ENCODE data around the gene RUFY1. TPM values are rescaled to one million over a fixed set of nuclear protein-coding genes. Genes with fewer than 3 reads are reported as not detected.

The RUFY1 gene
- total RNA-seq, 1 experiment from 2014 or later: 45.7 TPM

DNA sequence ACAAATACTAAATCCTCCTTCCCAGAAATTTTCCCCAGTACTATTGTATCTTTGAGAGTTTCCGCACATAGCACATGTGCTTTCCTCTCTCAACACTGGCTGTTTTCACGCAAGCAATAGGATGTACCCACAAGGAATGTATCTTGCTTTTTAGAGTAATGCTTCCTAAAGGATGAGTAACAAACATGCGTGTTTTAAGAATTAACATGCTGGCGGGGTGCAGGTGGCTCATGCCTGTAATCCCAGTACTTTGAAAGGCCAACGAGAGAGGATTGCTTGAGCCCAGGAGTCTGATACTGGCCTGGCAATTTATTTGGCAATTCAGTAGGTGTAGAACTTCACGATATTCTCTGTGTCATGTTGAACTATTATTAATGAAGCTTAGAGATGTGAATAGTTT lies 4.6 kb downstream of the RUFY1 start:
- H3K36me3 Mint-ChIP-seq (ENCODE audit: insufficient read depth in 1 of 3, low read depth in 3 of 3): peaks cover 3 to 24% (median 18%) of the 10 kb centered on the region in 3 experiments; a peak in 5 of 7 replicates
- Histone ChIP-seq H2BK15ac (ENCODE audit: low read depth, low read length) (no peak overlapping the region), H3K79me2 (ENCODE audit: insufficient read depth, low read length) (peaks cover 9% of the 10 kb centered on the region), H2AFZ (ENCODE audit: low read length) (no peak overlapping the region), H3K23ac (ENCODE audit: insufficient read length, low read depth, low read length) (no peak overlapping the region), H3K27ac (ENCODE audit: insufficient read length, low read depth, low read length) (no peak overlapping the region), H4K91ac (ENCODE audit: insufficient read length, low read depth, low read length) (no peak overlapping the region), H2AK5ac (ENCODE audit: insufficient read length, low read length) (no peak overlapping the region), H3K9me3 (ENCODE audit: control insufficient read depth, low read depth, low read length) (no peaks in the 10 kb centered on the region), H3K14ac (ENCODE audit: insufficient read depth, low read length) (no peak overlapping the region), H4K5ac (ENCODE audit: insufficient read length, low read depth, low read length) (no peak overlapping the region), H3T11ph (ENCODE audit: low read length) (no peak overlapping the region), H3K4me1 (ENCODE audit: insufficient read depth, low read length) (no peaks in the 10 kb centered on the region; the same call in 1 of the 2 replicates), H3K23me2 (ENCODE audit: insufficient read length, low read depth, low read length, poor library complexity, severe bottlenecking) (peaks cover 17% of the 10 kb centered on the region), H3K4me2 (ENCODE audit: insufficient read depth, insufficient read length, low read length) (no peak overlapping the region), H2BK5ac (ENCODE audit: insufficient read length, low read length) (no peak overlapping the region), H4K8ac (replicated peaks; ENCODE audit: insufficient read length, low read depth, low read length) (no peak overlapping the region), H3K18ac (ENCODE audit: insufficient read length, low read depth, low read length) (no peak overlapping the region), H3K4ac (ENCODE audit: low read depth, low read length) (no peak overlapping the region), H2BK120ac (ENCODE audit: low read depth, low read length, poor library complexity, severe bottlenecking) (no peak overlapping the region), H4K20me1 (ENCODE audit: control insufficient read depth, insufficient read depth, insufficient read length) (no peaks in the 10 kb centered on the region), H3K9ac (ENCODE audit: extremely low read depth, insufficient read length, low read length) (no peak overlapping the region), H3K27me3 (ENCODE audit: insufficient read depth, low read length) (no peaks in the 10 kb centered on the region), H2BK20ac (ENCODE audit: low read depth, low read length, poor library complexity, severe bottlenecking) (no peak overlapping the region), H2BK12ac (ENCODE audit: insufficient read length, low read depth, low read length) (no peak overlapping the region), H3K56ac (ENCODE audit: insufficient read length, low read depth, low read length) (no peak overlapping the region), H3K79me1 (ENCODE audit: insufficient read depth, low read depth, low read length, poor library complexity, severe bottlenecking) (peaks cover 13% of the 10 kb centered on the region)
- peaks cover 0 to 2% of the 10 kb centered on the region in 2 experiments; a peak in 1 of 5 replicates for H3K9me3 Mint-ChIP-seq
- no peaks in the 10 kb centered on the region for H3K27me3 Mint-ChIP-seq (ENCODE audit: low read depth)
- DNase-seq: no peak
- H3K4me1 Mint-ChIP-seq: peaks cover 32 to 34% of the 10 kb centered on the region in 2 experiments
- TF ChIP-seq, protein P1, sequence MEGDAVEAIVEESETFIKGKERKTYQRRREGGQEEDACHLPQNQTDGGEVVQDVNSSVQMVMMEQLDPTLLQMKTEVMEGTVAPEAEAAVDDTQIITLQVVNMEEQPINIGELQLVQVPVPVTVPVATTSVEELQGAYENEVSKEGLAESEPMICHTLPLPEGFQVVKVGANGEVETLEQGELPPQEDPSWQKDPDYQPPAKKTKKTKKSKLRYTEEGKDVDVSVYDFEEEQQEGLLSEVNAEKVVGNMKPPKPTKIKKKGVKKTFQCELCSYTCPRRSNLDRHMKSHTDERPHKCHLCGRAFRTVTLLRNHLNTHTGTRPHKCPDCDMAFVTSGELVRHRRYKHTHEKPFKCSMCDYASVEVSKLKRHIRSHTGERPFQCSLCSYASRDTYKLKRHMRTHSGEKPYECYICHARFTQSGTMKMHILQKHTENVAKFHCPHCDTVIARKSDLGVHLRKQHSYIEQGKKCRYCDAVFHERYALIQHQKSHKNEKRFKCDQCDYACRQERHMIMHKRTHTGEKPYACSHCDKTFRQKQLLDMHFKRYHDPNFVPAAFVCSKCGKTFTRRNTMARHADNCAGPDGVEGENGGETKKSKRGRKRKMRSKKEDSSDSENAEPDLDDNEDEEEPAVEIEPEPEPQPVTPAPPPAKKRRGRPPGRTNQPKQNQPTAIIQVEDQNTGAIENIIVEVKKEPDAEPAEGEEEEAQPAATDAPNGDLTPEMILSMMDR (conservative IDR thresholded peaks at IDR 0.05): no peak
- peak overlapping the region in 2 of 3 experiments; percentile 56 to 72; a peak in 3 of 7 replicates for H3K27ac Mint-ChIP-seq
- whole genome bisulfite sequencing (ENCODE audit: extremely low coverage, insufficient read length, low lambda C conversion rate): no CpG with 5 or more reads among the region's 6 CpGs
- H3K4me3 Mint-ChIP-seq: no peak overlapping the region

Measured in H9 (cell line).